ENCODE results near the gene ESM1.

GRCh38 chr5:55021821-55022220, 36.4 kb upstream of the ESM1 start:
- TF ChIP-seq POLR2AphosphoS5 (IDR thresholded peaks at IDR 0.05) (no peak), POLR2A (IDR thresholded peaks at IDR 0.05) (no peak)
- TF ChIP-seq, protein P1, sequence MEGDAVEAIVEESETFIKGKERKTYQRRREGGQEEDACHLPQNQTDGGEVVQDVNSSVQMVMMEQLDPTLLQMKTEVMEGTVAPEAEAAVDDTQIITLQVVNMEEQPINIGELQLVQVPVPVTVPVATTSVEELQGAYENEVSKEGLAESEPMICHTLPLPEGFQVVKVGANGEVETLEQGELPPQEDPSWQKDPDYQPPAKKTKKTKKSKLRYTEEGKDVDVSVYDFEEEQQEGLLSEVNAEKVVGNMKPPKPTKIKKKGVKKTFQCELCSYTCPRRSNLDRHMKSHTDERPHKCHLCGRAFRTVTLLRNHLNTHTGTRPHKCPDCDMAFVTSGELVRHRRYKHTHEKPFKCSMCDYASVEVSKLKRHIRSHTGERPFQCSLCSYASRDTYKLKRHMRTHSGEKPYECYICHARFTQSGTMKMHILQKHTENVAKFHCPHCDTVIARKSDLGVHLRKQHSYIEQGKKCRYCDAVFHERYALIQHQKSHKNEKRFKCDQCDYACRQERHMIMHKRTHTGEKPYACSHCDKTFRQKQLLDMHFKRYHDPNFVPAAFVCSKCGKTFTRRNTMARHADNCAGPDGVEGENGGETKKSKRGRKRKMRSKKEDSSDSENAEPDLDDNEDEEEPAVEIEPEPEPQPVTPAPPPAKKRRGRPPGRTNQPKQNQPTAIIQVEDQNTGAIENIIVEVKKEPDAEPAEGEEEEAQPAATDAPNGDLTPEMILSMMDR (IDR thresholded peaks at IDR 0.05): no peak
